Activated T-helper 9 cell treated with anti-CD3 and anti-CD28 coated beads, Interleukin-2, amount 50 U/mL, for 16 hours (primary cell): Measurements from ENCODE around the gene TCEAL7.

Experiments used
- DNase-seq: peaks from one replicate; pipeline ENCODE4 v3.0.0-alpha.2; 2020; ENCODE audit warnings: low read depth

Gene TCEAL7

DNA sequence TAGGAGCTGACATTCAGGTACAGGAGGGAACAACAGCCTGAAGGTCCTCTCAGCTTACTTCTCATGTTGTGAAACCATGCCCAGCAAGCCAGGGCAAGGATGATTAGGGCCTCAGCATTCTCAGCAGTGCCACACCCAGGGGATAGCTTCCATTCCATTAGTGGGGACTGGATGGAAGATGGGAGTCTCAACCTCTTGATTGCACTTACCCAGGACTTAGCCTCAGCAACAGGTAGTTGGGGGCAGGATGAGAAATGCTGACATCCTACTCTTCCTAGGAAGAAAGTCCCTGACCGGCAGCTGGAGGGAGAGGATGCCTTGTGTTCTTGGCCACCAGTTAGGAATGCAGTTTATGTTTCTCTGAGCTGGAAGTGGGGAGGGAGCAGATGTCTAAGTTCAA is 37.5 kb downstream of the TCEAL7 start:
- DNase-seq: no peak

DNA sequence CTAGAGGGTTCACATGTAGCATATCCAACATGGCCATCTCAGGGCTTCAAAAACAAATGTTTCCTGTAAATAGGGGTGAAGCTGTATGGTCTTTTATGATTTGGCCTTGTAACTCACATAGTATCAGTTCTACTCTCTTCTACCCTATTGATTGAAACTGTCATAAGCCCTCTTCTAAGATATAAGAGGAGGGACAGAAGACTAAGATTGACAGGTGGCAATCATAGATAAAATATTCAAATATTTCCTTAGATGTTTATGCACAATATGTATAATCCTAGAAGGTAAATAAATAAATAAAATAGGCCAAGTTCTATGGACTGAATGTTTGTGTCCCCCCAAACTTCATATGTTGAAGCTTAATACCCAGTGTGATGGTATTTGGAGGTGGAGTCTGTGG is 39.4 kb downstream of the TCEAL7 start:
- no peak for DNase-seq

DNA sequence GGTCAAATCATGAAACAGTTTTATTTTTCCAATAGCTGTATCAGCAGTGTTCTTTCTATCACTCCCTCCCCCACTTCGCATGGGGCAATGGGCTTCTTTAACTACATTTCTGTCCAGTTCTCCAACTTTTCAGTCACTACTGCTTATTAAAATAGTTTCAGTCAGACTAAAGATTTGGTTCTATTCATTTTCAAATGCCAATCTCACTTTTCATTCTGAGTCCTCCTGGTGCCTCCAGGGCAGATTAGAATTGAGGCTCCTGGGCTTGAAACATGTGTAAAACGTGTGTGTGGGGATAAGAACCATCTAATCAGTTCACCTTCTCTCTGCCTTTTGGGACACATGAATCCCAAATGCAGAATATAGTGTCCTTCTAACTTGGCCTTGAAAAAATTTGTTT is 42.8 kb downstream of the TCEAL7 start:
- no peak for DNase-seq

DNA sequence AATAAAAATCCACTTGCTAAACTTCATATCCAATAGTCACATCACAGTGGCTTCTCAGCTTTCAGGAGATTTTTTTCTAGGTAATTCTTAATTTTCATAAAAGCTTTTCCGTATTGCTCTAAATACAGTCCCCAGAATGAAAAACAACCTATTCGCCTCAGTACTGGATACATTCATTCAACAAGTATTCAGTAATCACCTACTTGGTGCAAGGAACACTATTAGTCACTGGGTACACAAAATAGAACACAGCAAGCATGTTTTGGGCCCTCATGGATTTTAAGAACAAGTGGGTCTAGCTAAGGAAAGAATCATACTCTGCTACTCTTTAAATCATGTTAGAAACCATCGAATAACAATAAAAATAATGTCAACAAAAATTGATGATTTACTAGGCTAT is 43.5 kb downstream of the TCEAL7 start:
- DNase-seq: no peak

DNA sequence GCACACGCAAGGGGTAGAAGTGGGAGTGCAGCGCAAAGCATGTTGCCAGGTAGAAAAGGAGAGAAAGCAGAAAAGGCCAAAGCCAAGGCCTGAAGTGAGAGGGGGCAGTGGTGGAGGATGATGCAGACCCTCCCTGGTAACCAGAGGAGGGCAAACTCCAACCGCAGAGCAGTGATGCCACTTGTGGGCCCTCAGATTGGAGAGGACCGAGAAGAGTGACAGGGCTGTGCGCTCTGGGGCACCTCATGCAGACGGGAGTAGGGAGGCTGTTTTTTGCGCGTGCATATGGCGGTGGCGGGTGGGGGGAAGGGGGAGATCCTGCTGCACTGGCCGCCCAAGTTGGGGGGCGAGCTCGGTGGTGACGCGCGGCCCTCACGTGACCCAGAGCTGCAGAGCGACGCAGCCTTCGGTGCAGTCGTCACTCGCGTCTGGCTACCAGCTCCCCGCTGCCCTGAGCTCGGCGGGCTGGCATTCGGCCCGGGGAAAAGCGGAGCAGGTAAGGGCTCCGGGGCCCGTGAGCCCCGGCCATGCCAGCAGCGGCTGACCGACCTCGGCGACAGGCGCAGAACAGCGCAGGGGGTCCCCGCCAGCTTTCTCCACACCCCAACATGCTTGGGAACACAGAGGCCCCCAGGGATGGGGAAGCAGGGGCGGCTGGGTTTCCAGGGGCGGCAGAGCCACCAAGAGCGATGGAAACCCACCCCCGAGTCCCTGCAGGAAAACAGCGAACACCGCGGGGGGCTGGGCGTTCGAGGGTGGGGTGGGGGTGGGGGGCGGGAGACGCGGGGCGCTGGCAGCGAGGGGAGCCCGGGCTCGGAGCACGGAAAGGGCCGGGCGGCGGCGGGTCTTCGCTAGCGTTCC is 46.3 kb downstream of the TCEAL7 start, which contains the start of gene BEX3:
TSS of gene BEX3 (plus strand) at position 421 of the 861 bp plus-strand sequence. CDS start 984 bp downstream, outside the sequence.
- DNase-seq: no peak

DNA sequence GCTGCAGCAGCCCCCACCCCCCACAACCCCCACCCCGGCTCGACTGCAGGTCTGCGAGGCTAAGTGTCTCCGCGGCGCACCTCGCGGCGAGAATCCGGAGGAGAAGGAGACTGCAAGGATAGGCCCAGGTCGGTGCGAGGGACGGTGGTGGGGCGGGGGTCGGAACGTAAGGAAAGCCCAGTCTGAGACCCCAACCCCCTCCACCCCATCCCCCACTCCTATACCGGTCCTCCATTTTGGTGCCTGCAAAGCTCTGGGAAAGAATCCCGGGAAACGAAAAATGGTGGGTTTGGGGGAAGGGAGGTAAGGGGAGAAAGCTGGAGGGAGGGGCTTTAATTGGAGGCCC is 46.9 kb downstream of the TCEAL7 start:
- DNase-seq: no peak

DNA sequence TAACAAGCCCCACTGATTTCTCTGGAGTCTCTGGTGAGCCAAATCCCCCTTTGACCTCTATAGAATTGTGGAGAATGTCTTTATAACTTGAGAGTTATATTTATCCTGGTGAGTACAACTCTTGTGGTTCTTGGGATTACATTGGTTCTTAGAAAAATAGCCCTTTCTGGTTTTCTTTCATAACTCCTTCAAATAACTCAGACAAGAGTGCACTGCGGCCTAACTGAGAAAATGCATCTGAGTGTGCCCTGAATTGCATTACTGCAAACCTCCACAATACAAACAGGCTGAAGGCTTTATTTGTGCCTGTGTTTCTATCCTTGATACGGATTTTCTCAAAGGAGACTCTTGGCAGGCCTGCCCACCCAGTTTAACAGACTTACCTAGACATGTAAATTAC is 49.0 kb downstream of the TCEAL7 start:
- no peak for DNase-seq
